ENCODE data around the gene EP300. TPM values are rescaled to one million over a fixed set of nuclear protein-coding genes. Genes with fewer than 3 reads are reported as not detected.
A peak's percentile ranks its signal among the peaks of the same experiment; 100 is the strongest.

The EP300 gene
- total and polyA plus RNA-seq, 4 donors, result 14.9 to 177 (median 44.4) TPM

DNA sequence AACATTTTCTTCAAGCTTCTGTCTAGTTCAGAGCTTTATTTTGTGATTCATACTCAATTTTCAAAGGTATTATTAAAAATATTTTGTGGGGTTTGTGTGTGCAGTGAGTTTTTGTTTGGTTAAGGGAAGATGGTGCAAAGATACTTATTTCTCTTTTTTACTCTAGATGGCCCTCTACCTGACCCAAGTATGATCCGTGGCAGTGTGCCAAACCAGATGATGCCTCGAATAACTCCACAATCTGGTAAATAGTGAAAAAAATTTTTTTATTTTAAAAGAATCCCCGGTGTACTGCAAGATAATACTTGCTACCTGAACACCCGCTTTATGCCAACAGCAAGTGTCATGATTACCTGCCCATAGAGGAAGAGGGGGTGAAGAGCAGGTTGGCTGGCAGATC is 54.2 kb downstream of the EP300 start:
- Histone ChIP-seq H3K9me3 (ENCODE audit: control insufficient read depth in 4 of 4, insufficient read depth in 3 of 4, low read length in 3 of 4) (no peaks in the 10 kb centered on the region), H3K36me3 (ENCODE audit: control insufficient read depth in 4 of 4, insufficient read depth in 4 of 4, low read length in 4 of 4) (peaks cover 36 to 65% (median 49%) of the 10 kb centered on the region in 4 donors), H3K27me3 (ENCODE audit: control insufficient read depth in 3 of 3, insufficient read depth in 3 of 3, low read length in 2 of 3) (no peaks in the 10 kb centered on the region), H3K27ac (ENCODE audit: low read depth in 1 of 2, low read length in 1 of 2) (no peak overlapping the region), H3K4me1 (ENCODE audit: control insufficient read depth in 5 of 5, insufficient read depth in 5 of 5, low read length in 5 of 5) (no peaks in the 10 kb centered on the region), H3K4me3 (no peak overlapping the region), H3K9ac (ENCODE audit: insufficient read depth in 1 of 2, low read length in 2 of 2) (no peak overlapping the region)
- 70 to 74% methylated on average over 4 of the region's 4 CpGs for WGBS, 2 donors
- ATAC-seq (ENCODE audit: insufficient read depth, low FRiP score) (no peak), DNase-seq (peak in 2 of 3 donors; percentile 8 to 9)
- TF ChIP-seq, protein P1, sequence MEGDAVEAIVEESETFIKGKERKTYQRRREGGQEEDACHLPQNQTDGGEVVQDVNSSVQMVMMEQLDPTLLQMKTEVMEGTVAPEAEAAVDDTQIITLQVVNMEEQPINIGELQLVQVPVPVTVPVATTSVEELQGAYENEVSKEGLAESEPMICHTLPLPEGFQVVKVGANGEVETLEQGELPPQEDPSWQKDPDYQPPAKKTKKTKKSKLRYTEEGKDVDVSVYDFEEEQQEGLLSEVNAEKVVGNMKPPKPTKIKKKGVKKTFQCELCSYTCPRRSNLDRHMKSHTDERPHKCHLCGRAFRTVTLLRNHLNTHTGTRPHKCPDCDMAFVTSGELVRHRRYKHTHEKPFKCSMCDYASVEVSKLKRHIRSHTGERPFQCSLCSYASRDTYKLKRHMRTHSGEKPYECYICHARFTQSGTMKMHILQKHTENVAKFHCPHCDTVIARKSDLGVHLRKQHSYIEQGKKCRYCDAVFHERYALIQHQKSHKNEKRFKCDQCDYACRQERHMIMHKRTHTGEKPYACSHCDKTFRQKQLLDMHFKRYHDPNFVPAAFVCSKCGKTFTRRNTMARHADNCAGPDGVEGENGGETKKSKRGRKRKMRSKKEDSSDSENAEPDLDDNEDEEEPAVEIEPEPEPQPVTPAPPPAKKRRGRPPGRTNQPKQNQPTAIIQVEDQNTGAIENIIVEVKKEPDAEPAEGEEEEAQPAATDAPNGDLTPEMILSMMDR (IDR thresholded peaks at IDR 0.05; ENCODE audit: control extremely low read depth, extremely low read depth), result no peak

DNA sequence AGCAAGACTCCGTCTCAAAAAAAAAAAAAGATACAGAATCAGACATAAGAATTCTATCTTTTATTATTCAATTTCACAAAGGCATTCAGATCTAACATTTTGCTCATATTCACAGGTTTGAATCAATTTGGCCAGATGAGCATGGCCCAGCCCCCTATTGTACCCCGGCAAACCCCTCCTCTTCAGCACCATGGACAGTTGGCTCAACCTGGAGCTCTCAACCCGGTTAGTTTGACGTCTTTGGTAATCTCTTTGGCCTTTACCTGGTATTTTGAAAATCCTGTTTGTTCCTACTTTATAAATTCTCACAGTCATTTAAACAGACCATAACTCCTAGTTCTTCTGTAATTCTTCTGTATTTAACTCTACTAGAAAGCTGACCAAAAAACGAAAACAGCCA is 55.3 kb downstream of the EP300 start:
- no peak overlapping the region for H3K9ac ChIP-seq (ENCODE audit: insufficient read depth in 1 of 2, low read length in 2 of 2)
- WGBS, 2 donors, result 91 to 95% methylated on average over 5 of the region's 5 CpGs
- no peaks in the 10 kb centered on the region for H3K4me1 ChIP-seq (ENCODE audit: control insufficient read depth in 5 of 5, insufficient read depth in 5 of 5, low read length in 5 of 5)
- H3K27me3 ChIP-seq (ENCODE audit: control insufficient read depth in 3 of 3, insufficient read depth in 3 of 3, low read length in 2 of 3), result no peaks in the 10 kb centered on the region
- TF ChIP-seq, protein P1 (IDR thresholded peaks at IDR 0.05; ENCODE audit: control extremely low read depth, extremely low read depth), result no peak
- DNase-seq (no peak), ATAC-seq (ENCODE audit: insufficient read depth, low FRiP score) (no peak)
- H3K27ac ChIP-seq (ENCODE audit: low read depth in 1 of 2, low read length in 1 of 2), result no peak overlapping the region
- no peaks in the 10 kb centered on the region for H3K9me3 ChIP-seq (ENCODE audit: control insufficient read depth in 4 of 4, insufficient read depth in 3 of 4, low read length in 3 of 4)
- H3K4me3 ChIP-seq, result no peak overlapping the region
- peaks cover 36 to 67% (median 52%) of the 10 kb centered on the region in 4 donors for H3K36me3 ChIP-seq (ENCODE audit: control insufficient read depth in 4 of 4, insufficient read depth in 4 of 4, low read length in 4 of 4)

- H3K27me3 ChIP-seq (ENCODE audit: control insufficient read depth in 3 of 3, insufficient read depth in 3 of 3, low read length in 2 of 3), result no peaks in the 10 kb centered on the region
- H3K27ac ChIP-seq (ENCODE audit: low read depth in 1 of 2, low read length in 1 of 2), result no peak overlapping the region
- H3K36me3 ChIP-seq (ENCODE audit: control insufficient read depth in 4 of 4, insufficient read depth in 4 of 4, low read length in 4 of 4), result peaks cover 55 to 84% (median 71%) of the 10 kb centered on the region in 4 donors
- DNase-seq (no peak), ATAC-seq (ENCODE audit: insufficient read depth, low FRiP score) (no peak)
- H3K9ac ChIP-seq (ENCODE audit: insufficient read depth in 1 of 2, low read length in 2 of 2), result no peak overlapping the region
- TF ChIP-seq, protein P1 (IDR thresholded peaks at IDR 0.05; ENCODE audit: control extremely low read depth, extremely low read depth), result no peak
- WGBS, 2 donors, result 92 to 94% methylated on average over 7 of the region's 7 CpGs
- no peaks in the 10 kb centered on the region for H3K9me3 ChIP-seq (ENCODE audit: control insufficient read depth in 4 of 4, insufficient read depth in 3 of 4, low read length in 3 of 4)
- H3K4me1 ChIP-seq (ENCODE audit: control insufficient read depth in 5 of 5, insufficient read depth in 5 of 5, low read length in 5 of 5), result peaks cover 0 to under 1% (median 0%) of the 10 kb centered on the region in 5 donors
- no peak overlapping the region for H3K4me3 ChIP-seq
Observed at GRCh38 chr22:41152902-41153301, 60.5 kb downstream of the EP300 start.

GRCh38 chr22:41157083-41157482 is 64.7 kb downstream of the EP300 start:
- H3K9ac ChIP-seq (ENCODE audit: insufficient read depth in 1 of 2, low read length in 2 of 2), result no peak overlapping the region
- DNase-seq (no peak), ATAC-seq (ENCODE audit: insufficient read depth, low FRiP score) (no peak)
- 62 to 83% methylated on average over 4 of the region's 4 CpGs for WGBS, 2 donors
- TF ChIP-seq, protein P1 (IDR thresholded peaks at IDR 0.05; ENCODE audit: control extremely low read depth, extremely low read depth), result no peak
- H3K27ac ChIP-seq (ENCODE audit: low read depth in 1 of 2, low read length in 1 of 2), result no peak overlapping the region
- peaks cover 48 to 84% (median 75%) of the 10 kb centered on the region in 4 donors for H3K36me3 ChIP-seq (ENCODE audit: control insufficient read depth in 4 of 4, insufficient read depth in 4 of 4, low read length in 4 of 4)
- no peak overlapping the region for H3K4me3 ChIP-seq
- no peaks in the 10 kb centered on the region for H3K9me3 ChIP-seq (ENCODE audit: control insufficient read depth in 4 of 4, insufficient read depth in 3 of 4, low read length in 3 of 4)
- H3K4me1 ChIP-seq (ENCODE audit: control insufficient read depth in 5 of 5, insufficient read depth in 5 of 5, low read length in 5 of 5), result peaks cover 0 to 2% (median 0%) of the 10 kb centered on the region in 5 donors
- H3K27me3 ChIP-seq (ENCODE audit: control insufficient read depth in 3 of 3, insufficient read depth in 3 of 3, low read length in 2 of 3), result no peaks in the 10 kb centered on the region
